Osteocyte (in vitro differentiated cells): ENCODE data around the gene HSD17B14. TPM values are rescaled to one million over a fixed set of nuclear protein-coding genes. Genes with fewer than 3 reads are reported as not detected.
"Not testable (repeated sequence)": the region's sequence is repeated elsewhere in the genome, so short reads cannot be mapped to it uniquely, and the experiment has no call there.

Experiments
- DNase-seq: peaks from one replicate; pipeline ENCODE4 v3.0.0; 2021; ENCODE audit warnings: mixed read lengths; ENCODE audit not compliant: unreplicated experiment; ENCODE audit errors: extremely low spot score
- H3K27ac Mint-ChIP-seq: one replicate; pipeline ENCODE4 v1.8.0; 2021; ENCODE audit warnings: mild to moderate bottlenecking, mixed read lengths; ENCODE audit not compliant: unreplicated experiment
- H3K27me3 Mint-ChIP-seq: one replicate; pipeline ENCODE4 v1.8.0; 2021; ENCODE audit warnings: mixed read lengths; ENCODE audit not compliant: unreplicated experiment
- H3K36me3 Mint-ChIP-seq: one replicate; pipeline ENCODE4 v1.8.0; 2021; ENCODE audit warnings: mixed read lengths; ENCODE audit not compliant: unreplicated experiment
- H3K4me1 Mint-ChIP-seq: one replicate; pipeline ENCODE4 v1.8.0; 2021; ENCODE audit warnings: mixed read lengths; ENCODE audit not compliant: unreplicated experiment
- H3K4me3 Mint-ChIP-seq: one replicate; pipeline ENCODE4 v1.8.0; 2021; ENCODE audit warnings: mild to moderate bottlenecking, moderate library complexity, mixed read lengths; ENCODE audit not compliant: unreplicated experiment
- H3K9me3 Mint-ChIP-seq: one replicate; pipeline ENCODE4 v1.8.0; 2021; ENCODE audit warnings: mixed read lengths; ENCODE audit not compliant: unreplicated experiment
- CTCF ChIP-seq: fragments of 200-600 bp; sonication (generic); IDR thresholded peaks from 2 replicates; pipeline ENCODE4 v1.5.0; 2021; ENCODE audit warnings: antibody characterized with exemption, mild to moderate bottlenecking, moderate library complexity
- total RNA-seq: library from RNA; stranded (reverse); gene quantifications from 2 replicates; pipeline ENCODE4 v1.2.1, GENCODE V29; 2021

HSD17B14 gene
- total RNA-seq, 1 donor from 2014 or later, result 23.9 TPM

- DNase-seq, result no peak
- no peaks in the 10 kb centered on the region for H3K9me3 Mint-ChIP-seq
- no peak overlapping the region for H3K4me3 Mint-ChIP-seq
- H3K27me3 Mint-ChIP-seq, result no peaks in the 10 kb centered on the region
- H3K4me1 Mint-ChIP-seq, result peaks cover 33% of the 10 kb centered on the region
- no peaks in the 10 kb centered on the region for H3K36me3 Mint-ChIP-seq
- no peak for TF ChIP-seq CTCF
- peak overlapping the region; percentile 97 for H3K27ac Mint-ChIP-seq
Measured at GRCh38 chr19:48795685-48796070, 40.6 kb downstream of the HSD17B14 start.

GRCh38 chr19:48795055-48795684 is 41.1 kb downstream of the HSD17B14 start:
- Mint-ChIP-seq H3K36me3 (no peaks in the 10 kb centered on the region), H3K9me3 (no peaks in the 10 kb centered on the region), H3K27me3 (no peaks in the 10 kb centered on the region), H3K27ac (peak overlapping the region; percentile 97), H3K4me3 (peak overlapping the region; percentile 95), H3K4me1 (peaks cover 31% of the 10 kb centered on the region)
- DNase-seq, result peak; percentile 97
- peak; percentile 99 for TF ChIP-seq CTCF

GRCh38 chr19:48794291-48794690 is 42.0 kb downstream of the HSD17B14 start:
- Mint-ChIP-seq H3K4me3 (peak overlapping the region; percentile 95), H3K36me3 (no peaks in the 10 kb centered on the region), H3K9me3 (no peaks in the 10 kb centered on the region), H3K27me3 (no peaks in the 10 kb centered on the region), H3K4me1 (peaks cover 27% of the 10 kb centered on the region), H3K27ac (peak overlapping the region; percentile 97)
- DNase-seq, result no peak
- no peak for TF ChIP-seq CTCF

- H3K4me1 Mint-ChIP-seq, result peaks cover 17% of the 10 kb centered on the region
- DNase-seq, result no peak
- no peaks in the 10 kb centered on the region for H3K9me3 Mint-ChIP-seq
- H3K36me3 Mint-ChIP-seq, result no peaks in the 10 kb centered on the region
- no peak overlapping the region for H3K4me3 Mint-ChIP-seq
- H3K27me3 Mint-ChIP-seq, result no peaks in the 10 kb centered on the region
- no peak overlapping the region for H3K27ac Mint-ChIP-seq
- no peak for TF ChIP-seq CTCF
Measured at GRCh38 chr19:48793271-48793670, 43.0 kb downstream of the HSD17B14 start.

- not testable (repeated sequence) for H3K9me3 Mint-ChIP-seq, H3K36me3 Mint-ChIP-seq, H3K4me1 Mint-ChIP-seq, H3K27me3 Mint-ChIP-seq, DNase-seq, H3K4me3 Mint-ChIP-seq, H3K27ac Mint-ChIP-seq
Measured at GRCh38 chr19:48787331-48787730, 49.0 kb downstream of the HSD17B14 start.

- H3K4me3 Mint-ChIP-seq, H3K36me3 Mint-ChIP-seq, H3K4me1 Mint-ChIP-seq, DNase-seq, H3K27me3 Mint-ChIP-seq, H3K27ac Mint-ChIP-seq, H3K9me3 Mint-ChIP-seq: not testable (repeated sequence)
Measured at GRCh38 chr19:48786422-48786821, 49.9 kb downstream of the HSD17B14 start.
